NCI-H345 treated with DMSO at 0.1 percent for 48 hours (cell line): ENCODE measurements around the gene ENAM.
A peak's percentile ranks its signal among the peaks of the same experiment; 100 is the strongest.

ENCODE experiments used
- DNase-seq: peaks from one replicate; lab custom pipeline; 2025; ENCODE audit not compliant: unreplicated experiment; lab: John Stamatoyannopoulos, UW

ENAM gene

GRCh38 chr4:70628444-70628843, at the start of gene ENAM:
ENAM (plus strand) TSS chr4:70628744; CDS start chr4:70629501, 757 bp downstream.
- DNase-seq, result no peak

DNA sequence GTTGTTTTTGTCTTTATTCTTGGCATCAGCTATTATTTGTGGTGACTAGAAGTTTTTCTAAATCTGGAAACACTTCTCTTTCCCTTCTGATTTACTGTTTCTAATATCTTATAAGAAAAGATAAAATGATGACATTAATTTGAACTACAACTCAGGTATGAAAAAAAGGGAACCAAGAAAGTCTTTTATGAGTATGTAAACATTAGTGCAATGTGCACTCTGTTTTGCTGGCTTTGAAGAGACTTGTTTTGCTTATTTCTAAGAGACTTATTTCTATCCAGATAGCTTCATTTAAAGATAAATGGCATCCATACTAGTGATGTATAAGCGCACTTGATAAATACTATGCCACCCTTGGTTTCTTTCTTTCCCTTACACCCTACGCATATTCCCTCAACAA, 46.6 kb upstream of the ENAM start:
- no peak for DNase-seq

- peak; percentile 83 for DNase-seq
Observed at GRCh38 chr4:70583952-70584834, 44.4 kb upstream of the ENAM start.

DNA sequence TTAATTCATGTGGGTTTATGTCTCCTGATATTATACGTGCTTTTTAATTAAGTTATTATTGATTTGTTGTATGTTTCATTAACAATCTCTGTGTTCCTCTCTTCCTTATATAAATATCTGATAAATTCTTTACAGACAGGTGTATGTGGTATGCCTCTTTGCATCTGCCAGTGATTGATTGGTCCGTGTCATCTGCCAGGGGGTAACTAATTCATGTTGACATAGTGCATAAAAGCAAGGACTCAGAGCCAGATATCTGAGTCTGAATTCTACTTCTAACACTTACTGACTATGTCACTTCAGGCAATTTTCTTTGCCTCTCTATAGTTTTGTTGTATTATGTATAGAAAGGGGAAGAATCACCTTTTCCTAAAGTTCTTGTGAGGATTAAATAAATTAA, 41.7 kb upstream of the ENAM start:
- no peak for DNase-seq

DNA sequence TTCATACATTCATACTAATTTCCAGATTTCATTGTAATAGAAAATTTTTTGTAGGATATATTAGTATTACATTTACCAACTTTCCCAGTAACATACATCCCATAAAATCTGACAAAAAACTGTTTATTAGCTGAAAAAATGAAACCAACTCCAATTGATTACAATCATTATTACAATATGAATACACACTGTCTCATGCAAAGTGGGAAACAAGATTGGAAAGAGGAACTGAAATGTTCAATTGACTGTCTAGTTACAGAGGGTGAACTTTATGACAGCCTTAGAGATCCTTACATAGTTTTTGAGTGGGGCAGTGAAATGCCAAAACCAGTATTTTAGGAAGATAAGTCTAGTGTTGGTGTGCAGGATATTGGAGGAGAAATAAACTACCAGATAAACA, 38.8 kb upstream of the ENAM start:
- no peak for DNase-seq

- DNase-seq, result no peak
Observed at GRCh38 chr4:70591955-70592582, 36.5 kb upstream of the ENAM start, which contains the start of gene AMBN. AMBN (plus strand) TSS chr4:70592256; CDS start chr4:70592359, 103 bp downstream.

DNA sequence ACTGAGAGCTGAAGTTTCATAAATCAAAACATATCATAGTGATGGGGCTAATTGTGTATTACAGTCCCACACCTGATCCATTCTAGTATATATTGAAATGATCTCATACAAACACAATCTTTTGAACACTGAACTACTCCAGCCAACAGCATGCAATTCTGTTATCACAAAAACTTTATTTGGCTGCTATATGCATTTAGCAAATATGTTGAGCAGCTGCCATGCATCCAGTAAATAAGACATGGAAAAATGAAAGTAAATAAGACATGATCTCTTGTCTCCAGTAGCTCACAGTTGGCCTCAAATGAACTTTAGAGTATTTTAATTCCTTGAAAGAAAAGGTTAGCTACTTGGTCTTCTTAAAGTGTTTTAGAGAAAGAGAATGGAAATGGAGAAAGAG, 34.3 kb upstream of the ENAM start:
- no peak for DNase-seq

DNA sequence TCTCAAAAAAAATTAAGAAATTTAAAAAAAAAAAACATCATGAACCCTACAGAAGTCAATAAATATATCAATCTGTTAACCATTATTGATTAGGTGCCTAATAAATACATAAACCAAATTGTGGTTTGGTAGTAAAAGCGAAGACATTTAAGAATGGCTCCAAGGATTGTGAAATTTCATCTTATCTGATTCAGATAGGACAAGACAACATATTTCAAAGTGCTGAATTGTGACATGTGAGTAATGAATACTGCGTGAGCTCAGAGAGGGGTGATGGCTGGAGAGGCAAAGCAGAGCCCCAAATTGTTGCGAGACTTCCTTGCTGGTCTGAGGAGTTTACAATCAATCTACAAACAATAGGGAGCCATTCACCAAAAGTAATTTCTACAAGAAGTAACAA, 28.2 kb upstream of the ENAM start:
- no peak for DNase-seq

GRCh38 chr4:70600977-70601376, 27.6 kb upstream of the ENAM start:
- no peak for DNase-seq

GRCh38 chr4:70601422-70602039, 27.0 kb upstream of the ENAM start:
- DNase-seq, result peak; percentile 51

DNA sequence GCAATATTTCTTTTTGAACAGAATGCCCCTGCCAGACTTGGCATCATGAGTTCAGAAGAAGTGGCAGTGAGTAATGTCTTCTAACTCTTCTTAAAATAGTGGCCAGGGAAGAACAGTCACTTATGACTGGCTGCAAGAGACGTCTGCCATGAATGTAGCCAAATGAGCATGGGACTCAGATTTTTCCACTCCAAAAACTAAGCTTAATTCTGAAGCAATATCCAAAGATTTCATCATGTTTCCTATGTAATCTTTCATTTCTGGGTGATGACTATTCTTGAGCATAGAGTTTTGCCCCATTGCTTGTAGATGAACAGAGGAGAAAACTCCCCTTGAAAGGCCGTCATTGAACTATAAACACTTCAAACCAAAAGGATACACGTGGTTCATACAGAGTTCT, 24.7 kb upstream of the ENAM start:
- DNase-seq, result no peak

- DNase-seq, result no peak
Observed at GRCh38 chr4:70606459-70606858, 22.1 kb upstream of the ENAM start.

DNA sequence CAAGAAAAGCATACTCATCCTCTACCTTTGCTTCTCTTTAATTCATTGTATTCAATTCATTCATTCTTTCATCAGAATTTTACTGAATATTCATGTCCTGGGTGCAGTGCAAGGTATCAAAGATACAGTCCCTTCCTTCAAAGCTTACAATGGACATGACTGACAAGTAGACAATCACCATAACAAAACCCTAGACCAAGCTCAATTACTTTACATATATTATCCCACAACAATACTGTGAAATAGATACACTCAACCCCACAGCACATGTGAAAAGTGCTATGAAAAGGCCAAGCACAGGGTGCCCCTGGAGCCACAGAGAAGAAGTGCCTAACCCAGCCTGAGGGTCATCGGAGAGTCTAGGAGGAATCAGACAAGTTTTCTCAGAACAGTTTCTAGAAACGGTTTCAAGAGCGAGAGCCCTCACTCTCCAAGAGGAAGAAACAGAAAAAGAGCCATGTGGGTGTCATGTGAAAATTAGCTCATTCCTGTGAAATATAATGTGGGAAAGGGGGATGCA, 21.1 kb upstream of the ENAM start:
- no peak for DNase-seq

DNA sequence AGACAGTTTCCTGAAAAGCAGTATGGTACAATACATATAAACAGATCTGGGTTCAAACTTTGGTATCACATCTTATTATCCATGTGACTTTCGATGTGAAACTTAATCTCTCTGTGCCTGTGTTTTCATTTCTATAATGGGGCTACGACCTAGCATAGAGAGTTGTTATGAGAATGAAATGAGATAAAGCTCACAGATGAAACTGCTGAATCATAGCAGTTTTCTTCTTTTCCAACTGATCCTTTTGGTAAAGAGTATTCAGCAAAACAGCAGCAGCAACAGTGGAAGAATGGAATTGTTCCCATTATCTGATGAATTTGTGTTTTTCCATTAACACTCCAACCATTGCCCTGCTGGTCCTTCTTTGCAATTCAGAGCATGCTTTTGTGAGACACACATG, 20.2 kb upstream of the ENAM start:
- no peak for DNase-seq

- no peak for DNase-seq
Observed at GRCh38 chr4:70613306-70614183, 15.0 kb upstream of the ENAM start.

GRCh38 chr4:70614184-70614555, 14.4 kb upstream of the ENAM start:
- DNase-seq, result no peak

GRCh38 chr4:70619288-70619687, 9.3 kb upstream of the ENAM start:
- DNase-seq, result no peak

- DNase-seq, result no peak
Observed at GRCh38 chr4:70619778-70620177, 8.8 kb upstream of the ENAM start.

DNA sequence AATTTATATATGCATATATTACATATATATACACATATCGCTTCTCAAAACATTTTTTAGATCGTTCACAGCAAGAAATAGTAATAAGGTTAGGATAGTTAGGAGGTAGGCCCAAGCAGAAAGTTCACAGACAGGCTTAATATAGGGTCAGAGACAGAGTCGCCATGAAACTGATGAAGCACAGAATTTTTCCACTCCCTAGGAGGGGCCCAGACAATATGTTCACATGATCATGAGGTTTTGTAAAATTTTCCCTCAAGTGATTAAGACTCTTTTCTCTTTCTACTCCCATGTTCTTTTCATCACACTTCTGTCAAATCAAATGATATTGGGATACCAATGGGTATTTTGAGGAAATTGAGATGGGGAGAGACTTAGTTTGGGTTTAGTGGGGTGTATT, 5.2 kb upstream of the ENAM start:
- DNase-seq, result no peak

- DNase-seq, result no peak
Observed at GRCh38 chr4:70624226-70624793, 4.2 kb upstream of the ENAM start.

- no peak for DNase-seq
Observed at GRCh38 chr4:70627620-70628019, 924 bp upstream of the ENAM start.
